Vagina (tissue), 2 donors: Measurements from ENCODE around the gene MNS1.

ENCODE experiments used
- CTCF ChIP-seq, 3 experiments: fragments of 450-650 bp in 2 of 3; fragments of 200-600 bp in 1 of 3; sonication (generic) in 1 of 3; IDR thresholded peaks; one replicate each; pipeline ENCODE4 v1.5.1; 2017 to 2019; ENCODE audit warnings: antibody characterized with exemption in 3 of 3, mild to moderate bottlenecking in 2 of 3, moderate library complexity in 2 of 3
- POLR2AphosphoS5 ChIP-seq, 2 donors: sonication (generic); formaldehyde crosslinking; IDR thresholded peaks; one replicate each; pipeline ENCODE4 v1.9.0; 2017; ENCODE audit warnings: antibody characterized with exemption in 2 of 2, mild to moderate bottlenecking in 2 of 2, low read depth in 1 of 2; ENCODE audit not compliant: insufficient read depth in 1 of 2

GRCh38 chr15:56491110-56491722 lies 26.3 kb upstream of the MNS1 start:
- peak; percentile 53 to 57 (median 53) for TF ChIP-seq CTCF (IDR thresholded peaks at IDR 0.05)
- no peak for TF ChIP-seq POLR2AphosphoS5 (IDR thresholded peaks at IDR 0.05; ENCODE audit: insufficient read depth in 1 of 2, low read depth in 1 of 2)
